HG02981 (cell line): ENCODE measurements around the gene SFTPA2.
"Not testable (repeated sequence)": the region's sequence is repeated elsewhere in the genome, so short reads cannot be mapped to it uniquely, and the experiment has no call there.

ENCODE experiments used
- ATAC-seq: cut with Tn5 transposase; IDR thresholded peaks from one replicate; pipeline ENCODE4 v1.9.1; 2021; ENCODE audit warnings: mild to moderate bottlenecking, moderate library complexity; ENCODE audit not compliant: unreplicated experiment

SFTPA2 gene

GRCh38 chr10:79560160-79560709 is at the start of gene SFTPA2:
Gene SFTPA2, minus strand, starts transcription at chr10:79560407. Its CDS starts 924 bp downstream, at chr10:79559483.
- ATAC-seq: no peak

GRCh38 chr10:79608505-79609375 is 48.5 kb upstream of the SFTPA2 start:
- no peak for ATAC-seq

GRCh38 chr10:79605308-79605707 is 45.1 kb upstream of the SFTPA2 start:
- ATAC-seq: no peak

DNA sequence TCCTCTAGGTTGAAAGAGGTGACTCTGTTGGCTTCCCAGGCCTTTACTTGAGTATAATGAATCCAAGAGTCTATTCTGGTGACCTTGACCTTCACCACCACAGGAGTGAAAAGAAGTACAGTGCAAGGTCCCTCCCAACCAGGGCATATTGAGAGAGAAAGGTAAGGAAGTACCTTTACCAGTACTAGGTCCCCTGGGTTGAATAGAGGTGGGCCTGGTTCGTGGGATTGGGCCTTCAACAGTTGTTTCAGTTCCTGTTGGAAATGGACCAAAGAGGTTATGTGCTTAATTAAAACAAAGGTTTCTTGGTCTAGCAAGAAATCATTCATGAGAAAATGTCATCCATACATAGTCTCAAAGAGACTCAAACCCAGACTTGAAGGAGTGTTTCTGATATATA is 44.1 kb upstream of the SFTPA2 start:
- ATAC-seq: no peak

GRCh38 chr10:79602953-79603352 is 42.7 kb upstream of the SFTPA2 start:
- no peak for ATAC-seq

GRCh38 chr10:79601939-79602338 is 41.7 kb upstream of the SFTPA2 start:
- no peak for ATAC-seq

DNA sequence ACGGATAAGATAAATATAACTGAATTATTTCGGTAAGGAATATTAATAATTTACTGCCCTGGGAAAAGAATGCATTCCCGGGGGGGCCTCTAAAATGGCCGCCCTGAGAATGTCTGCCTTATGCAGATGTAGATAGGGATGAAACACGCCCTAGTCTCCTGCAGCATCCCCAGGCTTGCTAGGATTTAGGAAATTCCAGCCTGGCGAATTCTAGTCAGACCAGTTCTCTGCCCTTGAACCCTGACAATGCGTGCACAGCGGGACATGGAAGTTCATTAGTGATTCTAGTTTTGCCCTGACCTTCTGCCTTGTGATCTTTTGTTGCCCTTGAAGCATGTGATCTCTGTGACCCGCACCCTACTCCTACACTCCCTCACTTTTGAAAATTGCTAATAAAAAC is 39.4 kb upstream of the SFTPA2 start:
- not testable (repeated sequence) for ATAC-seq

- ATAC-seq: no peak
Observed at GRCh38 chr10:79595510-79595909, 35.3 kb upstream of the SFTPA2 start.

DNA sequence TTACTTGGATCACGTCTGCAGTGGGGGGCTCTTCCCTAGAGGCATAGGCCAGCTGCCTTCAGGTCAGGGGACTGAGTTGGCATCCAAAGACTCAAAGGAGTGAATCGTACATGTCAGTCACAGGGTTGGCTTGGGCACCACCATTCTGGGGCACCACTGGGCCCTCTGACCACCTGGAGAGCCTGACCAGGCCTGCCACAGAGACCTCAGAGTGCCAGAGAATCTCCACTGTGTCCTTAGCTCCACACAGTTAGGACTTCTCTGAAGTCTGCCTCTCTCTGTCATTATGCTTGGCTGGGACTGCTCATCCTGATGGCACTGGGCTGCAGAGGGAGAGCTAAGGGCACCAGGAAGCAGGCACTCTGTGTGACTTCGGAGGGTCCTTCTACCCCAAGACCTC is 34.4 kb upstream of the SFTPA2 start:
- ATAC-seq: not testable (repeated sequence)

DNA sequence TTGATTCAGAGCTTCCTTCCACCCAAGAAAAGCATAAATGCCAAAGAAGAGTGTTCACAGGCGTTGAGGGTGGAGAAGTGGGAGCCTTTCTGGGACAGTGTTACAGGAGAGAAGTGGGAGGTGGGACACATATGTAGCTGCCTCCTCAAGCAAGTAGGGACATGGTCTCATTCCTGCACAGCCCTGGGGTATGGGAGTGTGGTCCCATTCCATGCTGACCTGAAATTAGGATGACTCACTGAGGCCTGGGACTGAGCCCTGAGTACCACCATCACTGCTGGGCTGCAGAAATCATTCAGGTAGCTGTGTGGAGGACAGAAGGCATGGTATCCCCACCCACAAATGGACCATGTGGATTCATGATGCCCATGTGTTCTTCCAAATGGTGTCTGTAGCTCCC is 33.2 kb upstream of the SFTPA2 start:
- ATAC-seq: no peak

- ATAC-seq: no peak
Observed at GRCh38 chr10:79588800-79589199, 28.6 kb upstream of the SFTPA2 start.

DNA sequence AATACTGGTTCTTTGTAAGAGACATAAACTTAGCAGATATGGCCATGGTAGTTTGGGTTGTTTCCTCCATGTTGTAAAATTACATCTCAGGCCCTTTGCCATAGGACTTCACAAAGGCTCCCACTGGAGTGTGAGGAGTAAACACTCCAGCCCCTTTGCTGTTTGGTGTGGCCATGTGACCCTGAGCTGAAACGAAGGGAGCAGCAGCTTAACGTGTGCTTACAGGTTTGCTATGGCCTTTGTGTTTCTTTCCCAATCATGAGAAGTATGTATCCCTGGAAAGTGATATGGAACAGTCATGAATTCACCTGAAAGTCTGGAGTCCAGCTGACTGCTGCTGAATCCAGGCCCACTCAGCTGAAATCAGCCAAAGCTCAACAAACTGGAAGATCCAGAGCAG is 26.7 kb upstream of the SFTPA2 start:
- no peak for ATAC-seq

- ATAC-seq: no peak
Observed at GRCh38 chr10:79585870-79586527, 25.8 kb upstream of the SFTPA2 start.

GRCh38 chr10:79583488-79584024 is 23.3 kb upstream of the SFTPA2 start:
- no peak for ATAC-seq

DNA sequence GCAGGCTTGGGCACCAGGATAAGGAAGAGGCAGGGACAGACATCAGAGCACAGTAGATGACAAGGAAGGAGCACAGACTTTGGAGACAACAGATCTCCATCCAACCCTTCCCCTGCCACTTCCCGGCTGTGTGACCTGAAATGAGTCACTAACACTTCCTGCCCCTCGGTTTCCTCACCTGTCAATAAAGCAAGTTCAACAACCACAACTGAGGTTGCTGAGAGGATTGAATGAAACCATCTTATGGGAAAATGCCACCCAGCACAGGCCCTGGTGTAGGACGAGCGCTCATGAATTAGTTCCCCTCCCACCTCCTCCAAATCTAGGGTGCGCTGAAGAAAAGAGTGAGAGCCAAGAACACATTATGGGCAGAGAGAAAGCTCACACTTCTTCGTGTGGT is 22.7 kb upstream of the SFTPA2 start:
- ATAC-seq: not testable (repeated sequence)

- no peak for ATAC-seq
Observed at GRCh38 chr10:79582096-79582495, 21.9 kb upstream of the SFTPA2 start.

- ATAC-seq: no peak
Observed at GRCh38 chr10:79581044-79581443, 20.8 kb upstream of the SFTPA2 start.

GRCh38 chr10:79579361-79579760 is 19.2 kb upstream of the SFTPA2 start:
- no peak for ATAC-seq

GRCh38 chr10:79570624-79571023 is 10.4 kb upstream of the SFTPA2 start:
- ATAC-seq: not testable (repeated sequence)

GRCh38 chr10:79563426-79563825 is 3.2 kb upstream of the SFTPA2 start:
- no peak for ATAC-seq

DNA sequence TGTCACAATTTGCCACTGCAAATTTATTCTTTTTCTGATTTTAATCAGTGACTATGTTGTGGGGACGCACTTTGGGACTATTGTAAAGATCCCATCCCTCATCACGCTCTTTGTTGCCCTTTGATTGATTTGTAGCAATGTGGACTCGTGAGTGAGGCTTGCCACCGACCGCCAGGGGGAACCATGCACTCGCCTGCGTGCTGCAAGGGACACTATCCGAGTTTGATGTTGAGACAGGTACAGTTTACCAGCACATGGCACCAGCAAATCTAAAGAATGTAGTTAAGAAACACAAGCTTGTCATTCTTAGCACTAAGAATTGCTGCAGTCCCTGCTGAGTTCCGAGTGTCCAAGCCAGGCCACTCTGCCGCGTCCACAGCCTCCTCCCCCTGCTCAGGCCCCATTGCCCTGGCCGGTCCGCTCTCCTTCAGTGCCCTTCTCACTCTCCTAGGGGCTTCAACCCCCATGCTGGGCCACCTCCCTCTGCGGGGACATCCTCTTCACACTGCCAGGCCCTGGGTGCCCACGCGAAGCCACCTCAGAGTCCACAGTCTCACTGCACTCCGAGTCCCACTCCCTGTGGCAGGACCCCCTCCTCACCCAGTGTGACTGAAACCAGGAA is 2.0 kb upstream of the SFTPA2 start:
- peak; percentile 71 for ATAC-seq
